Small intestine (tissue), 16 donors: Measurements from ENCODE around the gene FBXL4. TPM values are rescaled to one million over a fixed set of nuclear protein-coding genes. Genes with fewer than 3 reads are reported as not detected.
A peak's percentile ranks its signal among the peaks of the same experiment; 100 is the strongest.

Experiments used
- DNase-seq, 2 donors: peaks; one replicate each; pipeline versions ENCODE4 v3.0.0 to v3.0.0-alpha.2; 2013
- FAIRE-seq: peaks from 2 replicates; lab custom pipeline; 2012; peaks lifted over from hg19 to GRCh38; lab: Jason Lieb, UNC
- H3K27ac ChIP-seq, 3 donors: one replicate each; pipeline ENCODE4 v1.5.1; 2013; ENCODE audit warnings: low read length in 2 of 3, mild to moderate bottlenecking in 2 of 3, control low read depth in 1 of 3, inconsistent platforms in 1 of 3, low read depth in 1 of 3, moderate library complexity in 1 of 3
- H3K27me3 ChIP-seq, 3 donors: one replicate each; pipeline ENCODE4 v1.6.1; 2013; ENCODE audit warnings: low read length in 3 of 3, inconsistent platforms in 1 of 3; ENCODE audit not compliant: control insufficient read depth in 3 of 3, insufficient read depth in 3 of 3
- H3K36me3 ChIP-seq, 3 donors: one replicate each; pipeline ENCODE4 v1.6.1; 2013; ENCODE audit warnings: low read length in 3 of 3, inconsistent platforms in 1 of 3, low read depth in 1 of 3, mild to moderate bottlenecking in 1 of 3, moderate library complexity in 1 of 3; ENCODE audit not compliant: control insufficient read depth in 3 of 3, insufficient read depth in 2 of 3
- H3K4me1 ChIP-seq, 3 donors: one replicate each; pipeline ENCODE4 v1.6.1; 2013; ENCODE audit warnings: low read length in 2 of 3, inconsistent platforms in 1 of 3, low read depth in 1 of 3, mild to moderate bottlenecking in 1 of 3, moderate library complexity in 1 of 3; ENCODE audit not compliant: control insufficient read depth in 3 of 3, insufficient read depth in 2 of 3
- H3K4me3 ChIP-seq, 3 donors: one replicate each; pipeline ENCODE4 v1.5.1; 2013; ENCODE audit warnings: low read length in 3 of 3, control low read depth in 1 of 3, inconsistent platforms in 1 of 3, low read depth in 1 of 3, mild to moderate bottlenecking in 1 of 3, moderate library complexity in 1 of 3
- H3K9me3 ChIP-seq, 2 donors: one replicate each; pipeline ENCODE4 v1.6.1; 2013; ENCODE audit warnings: low read depth in 1 of 2, low read length in 1 of 2; ENCODE audit not compliant: control insufficient read depth in 2 of 2, insufficient read depth in 1 of 2
- WGBS, 3 donors: extraction: QIAGEN DNeasy Blood & Tissue Kit; methylation state at CpG; one replicate each; pipeline ENCODE4 v1.1.7; 2013; 5-methylcytosine and 5-hydroxymethylcytosine counted together
- long read RNA-seq, 10 donors: transcript quantifications; one replicate each; lab custom pipeline, GENCODE V29; 2026
- polyA plus RNA-seq, 4 donors: library from polyadenylated mRNA; stranded (reverse) in 3 of 4; unstranded in 1 of 4; fragments of 200-250 nt in 3 of 4; fragments of 120-200 nt in 1 of 4; gene quantifications; one replicate each; pipeline versions ENCODE4 v1.2.1 to v1.2.3, GENCODE V29; 2013
- donor health status: healthy with polysubstance abuse.
- donor health status: control.
- donor health status: control.
- donor health status: Bipolar disorder and iron deficiency.
- donor health status: healthy.

Gene FBXL4
- 10 to 100 TPM in 1 of 4 donors, 1 to 10 TPM in 3; 3.1 to 17.4 (median 4.6) TPM for polyA plus RNA-seq
- long read RNA-seq, donor 1, partial matches to known transcripts = 0 of 1 reads
- long read RNA-seq, donor 1, other reads (novel, unspliced or antisense) = 0 of 1 reads
- long read RNA-seq, donor 2, full-length matches to known transcripts = 1 of 1 reads
- long read RNA-seq, donor 2, partial matches to known transcripts = 0 of 1 reads
- long read RNA-seq, donor 2, other reads (novel, unspliced or antisense) = 0 of 1 reads
- long read RNA-seq, donor 3, full-length matches to known transcripts = 1 of 1 reads
- long read RNA-seq, donor 3, partial matches to known transcripts = 0 of 1 reads
- long read RNA-seq, donor 3, other reads (novel, unspliced or antisense) = 0 of 1 reads
- long read RNA-seq, donor 4 = 0 reads
- long read RNA-seq, donor 5 = 0 reads
- long read RNA-seq, donor 6, full-length matches to known transcripts = 1 of 1 reads
- long read RNA-seq, donor 6, partial matches to known transcripts = 0 of 1 reads
- long read RNA-seq, donor 6, other reads (novel, unspliced or antisense) = 0 of 1 reads
- long read RNA-seq, donor 7, full-length matches to known transcripts = 2 of 2 reads
- long read RNA-seq, donor 7, partial matches to known transcripts = 0 of 2 reads
- long read RNA-seq, donor 7, other reads (novel, unspliced or antisense) = 0 of 2 reads
- long read RNA-seq, donor 8 = 0 reads
- long read RNA-seq, donor 9 = 0 reads
- long read RNA-seq, donor 10 = 0 reads

DNA sequence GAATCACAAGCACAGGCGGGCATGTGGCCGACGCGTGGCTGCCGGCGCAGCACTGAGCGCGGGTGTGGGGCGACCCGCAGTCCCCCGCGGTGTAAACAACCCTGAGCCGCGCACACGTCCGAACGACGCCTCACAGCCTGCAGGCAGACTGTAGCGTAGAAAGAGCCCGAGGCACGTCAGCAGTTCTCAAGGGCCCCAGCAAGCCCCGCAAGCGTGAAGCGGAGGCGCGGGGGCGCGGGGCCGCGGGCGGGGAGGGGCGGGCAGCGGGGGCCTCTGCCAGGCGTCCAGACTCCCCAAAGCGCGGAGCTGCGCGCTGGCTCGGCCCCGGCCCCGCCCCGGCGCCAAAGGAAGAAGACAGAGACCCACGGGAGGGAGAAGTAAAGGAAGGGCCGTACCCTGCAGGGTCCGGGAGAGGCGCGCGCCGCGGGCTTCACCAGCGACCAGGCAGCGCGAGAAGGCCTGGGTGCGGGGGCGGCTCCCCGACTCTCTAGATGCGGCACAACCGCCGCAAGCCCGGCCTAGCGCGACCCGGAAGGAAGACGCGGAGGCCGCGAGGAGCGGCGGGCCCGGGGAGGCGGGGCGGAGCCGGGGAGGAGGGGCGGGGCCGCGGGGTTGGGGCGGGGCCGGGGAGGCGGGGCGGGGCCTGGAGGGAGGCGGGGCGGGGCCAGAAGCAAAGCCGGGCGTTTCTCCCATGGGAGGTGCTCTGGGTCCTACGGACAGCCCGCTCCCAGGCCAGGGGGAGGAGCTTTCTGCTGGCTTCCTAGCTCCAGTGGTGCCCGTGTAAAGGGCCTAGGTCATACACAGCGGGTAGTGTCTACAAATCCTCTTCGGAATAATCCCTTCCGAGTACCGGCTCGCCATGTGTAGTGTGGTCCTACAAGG is at the start of gene FBXL4:
TSS of gene FBXL4 (minus strand) at position 536 of the 882 bp plus-strand sequence. CDS start 20,958 bp downstream, outside the sequence.
- WGBS, 3 donors = 2 to 5% (median 2%) methylated on average over 62 to 93 of the region's 93 CpGs
- DNase-seq (peak; percentile 87 to 91), FAIRE-seq (no peak)
- Histone ChIP-seq H3K9me3 (no peaks in the 10 kb centered on the region), H3K4me1 (peaks cover 0 to 14% (median 7%) of the 10 kb centered on the region in 3 donors), H3K4me3 (peak within 1 kb of the TSS; percentile 70 to 79 (median 75)), H3K27ac (peak within 1 kb of the TSS; percentile 77 to 90 (median 89)), H3K36me3 (no peaks in the 10 kb centered on the region), H3K27me3 (no peaks in the 10 kb centered on the region)

DNA sequence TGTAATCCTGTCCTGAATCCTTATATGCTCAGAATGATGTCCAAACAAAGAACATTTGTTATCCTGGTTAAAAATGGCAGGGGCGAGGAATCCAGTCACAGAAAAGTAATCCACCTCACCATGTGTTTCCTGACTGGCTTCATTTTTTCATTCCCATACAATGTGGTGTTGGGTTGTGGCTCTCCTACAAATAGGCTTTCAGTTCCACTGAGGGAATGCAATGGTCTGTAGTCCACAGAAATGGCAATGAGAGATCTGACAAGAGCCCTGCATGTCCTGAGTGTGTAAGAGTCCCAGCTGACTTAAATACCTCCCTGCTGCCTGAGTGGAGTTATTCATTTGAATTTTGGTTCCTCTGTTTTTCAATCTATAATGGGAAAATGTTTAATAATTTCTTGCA is 47.4 kb upstream of the FBXL4 start:
- Histone ChIP-seq H3K36me3 (no peaks in the 10 kb centered on the region), H3K27ac (no peak overlapping the region), H3K9me3 (no peaks in the 10 kb centered on the region), H3K4me1 (no peaks in the 10 kb centered on the region), H3K27me3 (no peaks in the 10 kb centered on the region), H3K4me3 (no peak overlapping the region)
- DNase-seq = no peak
- FAIRE-seq = no peak
- 73 to 81% (median 76%) methylated on average over 1 of the region's 1 CpG for WGBS, 3 donors

DNA sequence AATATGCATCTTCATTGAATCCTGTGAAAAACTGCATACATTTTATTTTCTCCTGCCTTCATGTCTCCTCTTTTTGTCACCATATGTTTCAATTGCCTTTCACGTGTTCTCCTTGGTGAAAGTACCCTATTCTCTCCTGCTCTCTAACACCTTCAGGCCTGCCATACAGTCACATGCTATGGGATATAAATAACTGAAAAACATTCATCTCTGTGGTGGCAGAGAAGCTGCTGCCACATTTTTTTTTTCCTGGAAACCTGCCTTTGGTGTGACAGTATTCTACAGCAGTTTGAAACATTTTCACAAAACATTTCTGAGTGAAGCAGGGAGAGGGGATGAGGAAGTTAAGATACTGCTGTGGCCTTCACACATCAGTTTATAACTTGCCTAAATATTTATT is 44.8 kb upstream of the FBXL4 start:
- Histone ChIP-seq H3K36me3 (no peaks in the 10 kb centered on the region), H3K4me1 (no peaks in the 10 kb centered on the region), H3K4me3 (no peak overlapping the region), H3K27ac (no peak overlapping the region), H3K9me3 (no peaks in the 10 kb centered on the region), H3K27me3 (no peaks in the 10 kb centered on the region)
- WGBS, 3 donors = 50 to 57% (median 52%) methylated on average over 1 of the region's 1 CpG
- FAIRE-seq (no peak), DNase-seq (no peak)

DNA sequence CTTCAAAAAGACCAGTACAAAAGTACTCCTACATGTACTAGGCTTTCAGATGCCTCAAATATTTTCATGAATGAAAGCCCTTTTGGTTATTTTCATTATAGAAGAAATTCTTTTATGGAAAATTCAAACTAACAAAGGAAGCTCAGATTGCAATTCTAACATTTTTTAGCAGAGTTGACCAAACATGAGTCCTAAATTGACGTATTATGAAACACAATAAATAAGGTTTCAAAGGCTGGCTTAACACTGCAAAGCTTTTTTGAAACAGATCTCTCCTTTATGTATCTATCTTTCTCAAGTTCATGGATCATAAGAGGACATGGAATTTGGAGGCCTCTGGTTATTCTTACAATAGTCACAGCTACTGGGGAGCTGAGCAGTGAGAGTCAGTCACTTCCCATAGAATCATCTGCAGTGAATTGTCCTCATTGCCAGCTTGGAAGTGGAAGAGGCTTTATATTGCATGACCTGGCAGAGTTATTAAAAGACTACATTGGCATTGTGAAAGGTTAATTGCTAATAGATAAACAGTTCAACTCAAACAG is 38.4 kb upstream of the FBXL4 start:
- Histone ChIP-seq H3K9me3 (no peaks in the 10 kb centered on the region), H3K4me1 (no peaks in the 10 kb centered on the region), H3K27ac (no peak overlapping the region), H3K36me3 (no peaks in the 10 kb centered on the region), H3K4me3 (no peak overlapping the region), H3K27me3 (no peaks in the 10 kb centered on the region)
- WGBS, 3 donors = 85 to 95% (median 86%) methylated on average over 1 of the region's 1 CpG
- FAIRE-seq = no peak
- DNase-seq = no peak

DNA sequence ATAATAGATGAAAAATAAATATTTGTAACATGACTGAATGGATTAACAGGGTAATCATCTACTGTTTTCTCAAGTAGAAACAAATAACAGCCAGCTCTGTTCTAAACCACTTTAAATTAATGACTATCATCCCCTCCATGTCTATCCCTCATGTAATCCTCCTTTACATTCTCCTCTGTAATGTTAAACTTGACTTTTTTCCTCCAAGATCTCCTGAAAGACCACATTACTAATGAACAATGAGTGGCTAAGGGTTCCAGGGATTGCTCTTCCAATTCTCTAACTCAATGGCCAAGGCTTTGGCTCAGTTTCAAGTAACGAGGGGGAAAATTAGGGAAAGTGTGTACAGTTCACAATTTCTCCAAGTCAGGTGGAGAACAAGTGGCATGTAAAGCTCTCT is 37.6 kb upstream of the FBXL4 start:
- H3K36me3 ChIP-seq = no peaks in the 10 kb centered on the region
- no peaks in the 10 kb centered on the region for H3K4me1 ChIP-seq
- H3K27me3 ChIP-seq = no peaks in the 10 kb centered on the region
- FAIRE-seq (no peak), DNase-seq (no peak)
- H3K9me3 ChIP-seq = no peaks in the 10 kb centered on the region
- no peak overlapping the region for H3K4me3 ChIP-seq
- WGBS, 3 donors = 73 to 89% (median 74%) methylated on average over 1 of the region's 1 CpG
- H3K27ac ChIP-seq = no peak overlapping the region

DNA sequence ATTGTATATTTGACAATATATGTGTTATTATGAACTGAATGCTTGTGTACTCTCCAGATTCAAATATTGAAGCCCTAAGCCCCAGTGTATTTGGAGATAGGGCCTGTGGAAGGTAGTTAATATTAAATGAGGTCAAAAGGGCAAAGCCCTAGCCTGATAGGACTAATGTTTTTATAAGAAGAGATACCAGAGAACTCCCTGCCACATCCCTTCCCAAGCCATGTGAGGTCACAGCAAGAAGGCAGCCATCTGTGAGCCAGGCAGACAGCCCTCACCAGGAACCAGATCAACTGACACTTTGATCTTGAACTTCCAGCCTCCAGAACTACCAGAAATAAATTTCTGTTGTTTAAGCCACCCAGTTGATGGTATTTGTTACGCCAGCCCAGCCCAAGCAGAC is 36.4 kb upstream of the FBXL4 start:
- Histone ChIP-seq H3K27ac (no peak overlapping the region), H3K9me3 (no peaks in the 10 kb centered on the region), H3K4me1 (no peaks in the 10 kb centered on the region), H3K27me3 (no peaks in the 10 kb centered on the region), H3K4me3 (no peak overlapping the region), H3K36me3 (no peaks in the 10 kb centered on the region)
- FAIRE-seq (no peak), DNase-seq (peak in 1 of 2 donors; percentile 20)
- 73 to 100% (median 77%) methylated on average over 1 of the region's 1 CpG for WGBS, 3 donors

DNA sequence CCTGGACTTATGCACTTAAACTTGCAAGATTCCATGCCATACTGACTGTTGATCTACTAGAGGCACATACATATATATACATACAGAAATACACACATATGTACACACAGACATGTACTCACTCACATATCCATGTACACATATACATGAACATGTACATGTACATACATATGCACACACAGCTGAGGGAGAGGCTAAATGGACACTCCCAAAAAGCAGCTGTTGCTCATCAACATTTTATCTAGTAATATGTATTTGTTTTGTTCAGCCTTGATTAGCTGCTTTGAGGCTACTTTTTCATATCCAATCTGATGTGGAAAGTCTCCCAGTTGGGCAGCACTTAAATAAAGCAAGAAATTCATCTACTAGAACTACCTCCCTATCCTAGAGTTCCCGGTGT is 33.7 kb upstream of the FBXL4 start:
- Histone ChIP-seq H3K27ac (no peak overlapping the region), H3K36me3 (no peaks in the 10 kb centered on the region), H3K4me1 (no peaks in the 10 kb centered on the region), H3K9me3 (no peaks in the 10 kb centered on the region), H3K4me3 (no peak overlapping the region), H3K27me3 (no peaks in the 10 kb centered on the region)
- 81 to 91% (median 84%) methylated on average over 1 of the region's 1 CpG for WGBS, 3 donors
- DNase-seq (no peak), FAIRE-seq (no peak)

DNA sequence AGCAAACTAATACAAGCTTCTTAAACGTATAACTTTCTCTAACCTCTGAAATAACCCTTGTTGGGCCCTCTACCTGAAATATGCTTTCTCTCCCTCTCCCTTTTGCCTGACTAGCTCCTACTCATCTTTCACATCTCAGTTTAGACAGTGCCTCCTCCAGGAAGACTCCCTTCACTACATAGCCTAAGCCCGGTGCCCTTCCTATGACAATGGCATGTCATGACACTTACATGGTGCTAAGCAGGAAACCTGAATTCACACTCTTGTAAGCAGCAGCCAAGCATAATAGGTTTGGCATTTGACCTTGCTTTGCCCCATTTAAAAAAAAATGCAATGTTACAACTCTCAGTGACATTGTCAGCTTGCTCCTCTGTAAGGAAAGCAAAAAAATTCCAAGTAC is 33.1 kb upstream of the FBXL4 start:
- Histone ChIP-seq H3K27me3 (no peaks in the 10 kb centered on the region), H3K4me3 (no peak overlapping the region), H3K36me3 (no peaks in the 10 kb centered on the region), H3K4me1 (no peaks in the 10 kb centered on the region), H3K9me3 (no peaks in the 10 kb centered on the region), H3K27ac (no peak overlapping the region)
- 85 to 89% (median 89%) methylated on average over 2 of the region's 2 CpGs for WGBS, 3 donors
- no peak for FAIRE-seq
- no peak for DNase-seq
